Measurements from ENCODE around the gene SMIM20.

- TF ChIP-seq YY1 (IDR thresholded peaks at IDR 0.05; ENCODE audit: insufficient read depth, insufficient read length) (no peak), ZNF274 (IDR thresholded peaks at IDR 0.05; ENCODE audit: low read depth, low read length) (no peak), SUZ12 (IDR thresholded peaks at IDR 0.05; ENCODE audit: extremely low read depth, insufficient read depth, insufficient read length) (no peak)
Measured at GRCh38 chr4:25872851-25873631, 41.0 kb upstream of the SMIM20 start.
